ENCODE results near the gene NIT2.

Gene NIT2

GRCh38 chr3:100399341-100400071 is 64.9 kb downstream of the NIT2 start:
- no peak for DNase-seq (ENCODE audit: low spot score)

- peak; percentile 32 for DNase-seq (ENCODE audit: low spot score)
These were observed 65.8 kb downstream of the NIT2 start for GRCh38 chr3:100400419-100400779.

- peak; percentile 90 for DNase-seq (ENCODE audit: low spot score)
These were observed 66.5 kb downstream of the NIT2 start, which contains the start of the genes LNP1 and TOMM70 for GRCh38 chr3:100400780-100401673. Gene LNP1, plus strand, starts transcription at chr3:100401539. Its CDS starts 28,191 bp downstream, at chr3:100429730. Gene TOMM70, minus strand, starts transcription at chr3:100401089. Its CDS starts 140 bp downstream, at chr3:100400949.

- DNase-seq (ENCODE audit: low spot score): peak; percentile 15
These were observed 67.1 kb downstream of the NIT2 start for GRCh38 chr3:100401674-100402041.

- DNase-seq (ENCODE audit: low spot score): no peak
These were observed 67.7 kb downstream of the NIT2 start for GRCh38 chr3:100402256-100402655.

GRCh38 chr3:100402891-100403290 is 68.3 kb downstream of the NIT2 start:
- no peak for DNase-seq (ENCODE audit: low spot score)

- no peak for DNase-seq (ENCODE audit: low spot score)
These were observed 69.0 kb downstream of the NIT2 start for GRCh38 chr3:100403362-100404249.

- DNase-seq (ENCODE audit: low spot score): no peak
These were observed 69.6 kb downstream of the NIT2 start for GRCh38 chr3:100404250-100404548.

- DNase-seq (ENCODE audit: low spot score): no peak
These were observed 72.6 kb downstream of the NIT2 start for GRCh38 chr3:100407164-100407563.

GRCh38 chr3:100407977-100408532 is 73.5 kb downstream of the NIT2 start:
- no peak for DNase-seq (ENCODE audit: low spot score)

Data from germinal center (tissue), 1 donor.